Measurements from ENCODE around the gene ZC3H7B.
"Not testable (repeated sequence)": the region's sequence is repeated elsewhere in the genome, so short reads cannot be mapped to it uniquely, and the experiment has no call there.

The ZC3H7B gene

GRCh38 chr22:41285820-41286638 lies 15.3 kb upstream of the ZC3H7B start, which contains the start of gene RANGAP1:
RANGAP1 (minus strand) TSS chr22:41286187; CDS start chr22:41281044, 5,143 bp downstream.
- DNase-seq, result peak; percentile 95

DNA sequence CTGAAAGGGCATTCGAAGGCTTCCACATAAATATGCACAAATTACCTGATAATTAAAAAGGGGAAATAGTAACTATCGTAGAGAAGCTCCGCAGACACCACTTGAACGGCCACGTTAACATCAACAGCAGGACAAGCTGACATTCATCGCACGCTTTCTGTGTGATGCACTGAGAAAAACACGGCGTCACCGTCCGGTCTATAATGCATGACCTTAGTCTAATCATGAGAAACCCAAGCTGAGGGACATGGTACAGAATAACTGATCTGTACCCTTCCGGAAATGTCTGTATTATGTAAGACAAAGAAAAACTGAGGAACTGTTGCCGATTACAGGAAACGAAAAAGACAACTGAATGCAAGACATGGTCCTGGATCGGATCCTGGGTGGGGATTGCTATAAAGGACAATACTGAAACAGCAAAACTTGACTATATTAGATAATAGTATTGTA lies 14.7 kb upstream of the ZC3H7B start:
- DNase-seq, result no peak

- peak; percentile 43 for DNase-seq
These were observed 12.9 kb upstream of the ZC3H7B start for GRCh38 chr22:41288245-41288946.

- no peak for DNase-seq
These were observed 11.7 kb upstream of the ZC3H7B start for GRCh38 chr22:41289671-41290070.

DNA sequence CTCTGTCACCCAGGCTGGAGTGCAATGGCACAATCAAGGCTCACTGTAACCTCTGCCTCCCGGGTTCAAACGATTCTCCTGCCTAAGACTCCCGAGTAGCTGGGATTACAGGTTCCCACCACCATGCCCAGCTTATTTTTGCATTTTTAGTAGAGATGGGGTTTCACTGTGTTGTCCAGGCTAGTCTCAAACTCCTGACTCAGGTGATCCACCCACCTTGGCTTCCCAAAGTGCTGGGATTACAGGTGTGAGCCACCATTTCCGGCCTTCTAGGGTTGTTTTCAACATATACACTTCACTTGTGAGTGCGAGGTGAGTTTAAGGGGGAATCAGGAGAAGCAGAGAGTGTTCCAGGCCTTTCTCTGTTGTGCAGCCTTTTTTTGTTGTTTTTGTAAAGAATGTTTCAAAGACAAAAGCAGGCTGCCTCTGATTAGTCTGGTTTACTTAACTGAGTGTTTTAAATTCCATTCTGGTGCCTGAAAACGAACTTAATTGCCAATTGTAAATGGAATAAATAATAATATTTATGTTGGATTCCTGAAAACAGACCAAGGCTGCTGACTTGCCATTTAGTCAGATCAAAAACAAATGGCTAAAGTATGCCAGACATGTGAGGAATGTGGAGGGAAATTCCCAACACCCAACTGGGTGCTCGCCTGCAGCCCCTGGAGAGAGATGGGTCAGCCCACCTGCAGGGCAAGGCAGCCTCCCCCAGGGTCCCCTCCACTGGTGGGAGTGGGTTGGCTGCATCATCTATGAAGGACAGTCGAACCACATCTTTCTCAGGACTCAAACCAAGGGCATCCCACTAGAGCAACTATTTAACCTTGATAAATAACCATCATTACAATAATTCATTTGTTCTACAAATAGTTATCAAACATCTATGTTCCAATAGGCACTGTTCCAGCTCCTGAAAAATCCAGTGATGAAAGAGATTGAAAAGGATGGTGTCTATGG lies 10.8 kb upstream of the ZC3H7B start:
- DNase-seq, result no peak

- DNase-seq, result not testable (repeated sequence)
These were observed 6.5 kb upstream of the ZC3H7B start for GRCh38 chr22:41294816-41295215.

GRCh38 chr22:41296826-41297667 lies 4.3 kb upstream of the ZC3H7B start:
- DNase-seq, result no peak

DNA sequence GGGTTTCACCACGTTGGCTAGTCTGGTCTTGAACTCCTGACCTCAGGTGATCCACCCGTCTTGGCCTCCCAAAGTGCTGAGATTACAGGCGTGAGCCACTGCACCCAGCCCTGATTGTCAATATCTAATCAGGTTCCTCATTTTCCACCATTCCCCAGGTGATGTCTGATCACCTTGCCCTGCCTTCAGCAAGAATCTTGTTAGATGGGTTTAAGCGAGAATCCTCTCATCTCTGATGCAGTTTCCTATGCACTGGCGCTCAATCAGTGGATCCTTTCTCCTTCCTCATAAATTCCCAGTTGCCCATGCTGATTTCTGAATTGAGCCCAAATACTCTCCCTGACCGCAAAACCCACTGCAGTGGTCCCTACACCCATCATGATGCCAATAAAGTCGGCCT lies 664 bp upstream of the ZC3H7B start:
- DNase-seq, result no peak

GRCh38 chr22:41302021-41302767 lies 869 bp downstream of the ZC3H7B start:
- no peak for DNase-seq

DNA sequence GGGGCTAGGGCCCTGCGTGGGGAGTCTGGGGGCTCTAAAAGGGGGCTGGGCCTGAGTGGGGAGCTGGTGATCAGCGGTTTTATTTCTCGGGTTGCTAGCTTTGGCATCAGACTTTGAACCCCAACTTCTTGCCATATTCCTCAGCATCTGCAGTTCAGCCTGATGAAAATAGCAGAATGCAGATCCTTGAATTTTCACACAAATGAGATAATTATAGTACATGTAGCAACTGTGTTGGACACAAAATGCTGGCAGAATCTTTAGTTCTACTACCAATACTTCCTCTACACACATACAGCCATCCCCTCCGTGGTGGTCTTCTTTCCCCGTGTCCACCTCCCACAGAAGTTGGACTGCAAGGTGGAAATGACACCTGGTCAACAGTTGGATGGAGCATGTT lies 1.5 kb downstream of the ZC3H7B start:
- DNase-seq, result no peak

GRCh38 chr22:41305646-41306045 lies 4.3 kb downstream of the ZC3H7B start:
- DNase-seq, result no peak

DNA sequence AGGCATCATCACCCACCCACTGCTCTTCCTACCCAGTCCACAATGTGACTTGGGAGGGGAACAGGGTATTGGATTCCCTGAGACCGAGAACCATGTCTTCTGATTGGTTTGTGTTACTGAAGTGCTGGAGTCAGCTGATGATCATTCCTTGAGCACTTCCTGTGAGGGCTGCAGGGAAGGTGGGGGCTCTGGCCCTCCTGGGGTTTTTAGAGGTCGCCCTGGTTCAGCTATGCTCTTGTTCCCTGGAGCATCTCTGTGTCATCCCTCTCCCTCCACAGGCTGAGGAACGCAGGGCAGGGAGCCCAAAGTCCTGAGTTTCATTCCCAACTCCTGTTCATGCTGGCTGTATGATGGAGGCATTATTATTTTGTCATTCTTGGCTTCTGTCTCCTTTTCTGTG lies 6.7 kb downstream of the ZC3H7B start:
- no peak for DNase-seq

DNA sequence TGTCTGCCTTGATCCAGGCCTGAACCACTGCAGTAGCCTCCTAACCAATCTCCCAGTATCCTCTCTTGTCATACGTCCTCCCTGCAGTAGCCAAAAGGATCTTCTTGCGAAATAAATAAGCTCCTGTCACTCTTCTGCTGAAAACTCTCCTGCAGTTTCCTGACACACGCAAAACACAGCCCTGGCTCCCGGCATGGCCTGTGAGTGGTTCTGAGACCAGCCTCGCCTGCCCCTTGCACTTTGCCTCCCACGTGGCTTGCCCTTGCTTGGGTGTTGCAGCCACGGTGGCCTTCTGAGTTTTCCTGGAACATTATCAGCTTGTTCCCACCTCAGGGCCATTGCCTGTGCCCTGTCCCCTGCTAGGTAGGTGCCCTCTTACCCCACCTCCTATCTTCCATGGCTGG lies 7.2 kb downstream of the ZC3H7B start:
- DNase-seq, result no peak

DNA sequence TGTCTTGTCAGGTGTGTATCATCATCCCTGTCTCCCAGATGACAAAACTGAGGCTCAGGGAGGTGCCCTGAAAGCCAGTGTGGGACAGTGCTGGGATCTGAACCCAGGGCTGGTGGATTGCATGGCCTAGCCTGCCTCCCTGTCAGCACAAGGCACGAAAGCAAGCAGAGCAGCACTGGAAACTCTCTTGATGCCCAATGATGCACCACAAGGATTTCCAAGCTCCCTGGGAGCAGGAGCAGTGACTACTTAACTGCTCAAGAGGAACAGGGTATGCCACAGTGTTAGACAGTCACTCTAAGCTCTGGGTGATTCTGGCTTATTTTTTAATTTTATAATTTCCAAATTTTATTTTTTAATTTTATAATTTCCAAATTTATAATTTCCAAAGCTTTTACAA lies 9.0 kb downstream of the ZC3H7B start:
- no peak for DNase-seq

GRCh38 chr22:41311487-41311886 lies 10.2 kb downstream of the ZC3H7B start:
- DNase-seq, result no peak

DNA sequence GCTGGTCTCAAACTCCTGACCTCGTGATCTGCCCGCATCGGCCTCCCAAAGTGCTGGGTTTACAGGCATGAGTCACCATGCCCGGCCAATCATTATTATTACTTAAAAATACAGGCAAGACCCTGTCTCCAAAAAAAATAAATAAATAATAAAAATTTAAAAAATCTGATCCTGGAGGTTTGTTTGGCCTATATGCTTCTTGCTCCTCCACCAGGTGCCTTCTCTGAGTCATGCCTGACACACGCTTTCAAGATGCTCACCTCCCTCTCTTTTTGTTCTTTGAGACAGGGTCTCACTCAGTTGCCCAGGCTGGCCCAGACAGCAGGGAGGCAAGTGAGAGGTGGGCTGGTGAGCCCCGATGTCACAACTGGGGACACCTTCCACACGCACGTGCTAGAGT lies 13.5 kb downstream of the ZC3H7B start:
- no peak for DNase-seq

DNA sequence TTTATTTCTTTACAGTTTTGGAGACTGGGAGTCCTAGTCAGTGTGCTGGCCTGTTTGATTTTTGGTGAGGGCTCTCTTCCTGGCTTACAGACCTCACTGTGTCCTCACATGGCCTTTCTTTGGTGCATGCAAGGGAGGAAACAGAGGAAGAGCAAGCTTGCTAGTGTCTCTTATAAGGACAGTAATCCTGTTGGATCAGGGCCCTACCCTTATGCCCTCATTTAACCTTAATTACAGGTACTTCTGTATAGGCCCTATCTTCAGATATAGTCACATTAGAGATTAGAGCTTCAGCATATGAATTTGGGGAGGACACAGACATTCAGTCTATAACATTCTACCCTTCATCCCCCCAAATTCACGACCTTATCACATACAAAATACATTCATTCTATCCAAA lies 14.3 kb downstream of the ZC3H7B start:
- DNase-seq, result no peak

DNA sequence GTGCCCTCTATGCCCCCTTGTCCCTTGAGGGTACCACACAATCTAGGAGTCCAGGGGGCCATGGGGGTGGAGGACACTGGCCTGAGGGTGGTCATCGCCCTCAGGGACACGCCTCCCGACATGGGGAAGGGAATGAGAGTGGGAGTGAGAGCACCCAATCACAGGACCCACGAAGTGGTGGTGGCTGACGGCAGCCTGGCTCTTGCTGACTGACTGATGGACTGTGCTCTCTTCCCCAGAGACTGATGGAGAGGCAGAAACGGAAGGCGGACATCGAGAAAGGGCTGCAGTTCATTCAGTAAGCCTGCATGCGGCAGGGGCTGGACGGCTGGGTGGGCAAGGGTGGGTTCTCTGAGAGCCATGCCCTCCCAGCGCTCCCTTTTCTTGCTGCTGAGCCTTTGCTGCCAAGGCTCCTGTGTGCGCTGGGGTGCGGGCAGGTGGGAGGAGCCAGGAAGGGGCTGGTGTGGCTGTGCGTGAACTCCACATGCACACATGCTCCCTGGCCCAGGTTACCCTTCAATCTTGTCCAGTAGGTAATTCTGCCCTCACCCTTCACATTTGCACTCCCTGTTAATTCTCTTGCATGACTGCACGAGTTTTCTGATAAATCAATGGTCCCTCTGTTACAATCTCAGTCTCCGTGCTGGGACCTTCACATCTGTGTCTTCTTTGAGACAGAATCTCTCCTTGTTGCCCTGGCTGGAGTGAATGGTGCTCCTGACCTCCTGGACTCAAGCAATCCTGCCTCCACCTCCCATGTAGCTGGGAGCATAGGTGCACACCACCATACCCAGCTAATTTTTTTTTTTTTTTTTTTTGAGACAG lies 19.3 kb downstream of the ZC3H7B start:
- no peak for DNase-seq

DNA sequence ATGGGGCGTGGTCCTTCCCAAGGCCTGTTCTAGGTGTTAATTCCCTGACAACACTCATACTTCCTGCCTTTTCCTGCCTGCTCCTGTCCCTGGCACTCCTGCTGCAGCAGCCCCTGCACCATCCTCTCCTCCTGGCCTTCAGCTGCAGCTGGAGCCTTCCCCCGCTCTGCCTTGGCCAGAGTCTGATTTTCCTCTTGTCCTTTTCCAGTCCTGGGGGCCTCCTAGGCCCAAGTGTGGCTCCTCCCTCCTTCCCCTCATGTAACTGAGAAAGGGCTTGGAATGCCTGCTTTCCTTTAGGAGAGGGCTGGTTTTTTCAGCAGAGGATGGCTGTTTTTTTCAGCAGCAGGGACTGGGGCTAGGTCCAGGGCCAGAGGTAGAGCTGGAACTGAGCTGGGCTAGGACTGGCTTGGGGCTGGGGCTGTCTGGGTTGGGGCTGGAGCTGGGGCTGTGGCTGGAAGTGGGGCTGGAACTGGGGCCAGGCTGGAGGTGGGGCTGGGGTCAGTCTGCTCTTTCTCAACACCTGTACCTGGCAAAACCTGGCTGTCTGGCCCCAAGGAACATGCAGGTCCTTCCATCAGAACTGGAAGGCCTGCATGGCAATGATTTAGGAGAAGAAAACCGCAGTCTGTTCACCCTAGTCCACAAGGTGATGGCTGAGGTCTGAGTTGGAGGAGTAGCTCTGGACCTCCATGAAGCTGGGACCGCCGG lies 23.6 kb downstream of the ZC3H7B start:
- no peak for DNase-seq

DNA sequence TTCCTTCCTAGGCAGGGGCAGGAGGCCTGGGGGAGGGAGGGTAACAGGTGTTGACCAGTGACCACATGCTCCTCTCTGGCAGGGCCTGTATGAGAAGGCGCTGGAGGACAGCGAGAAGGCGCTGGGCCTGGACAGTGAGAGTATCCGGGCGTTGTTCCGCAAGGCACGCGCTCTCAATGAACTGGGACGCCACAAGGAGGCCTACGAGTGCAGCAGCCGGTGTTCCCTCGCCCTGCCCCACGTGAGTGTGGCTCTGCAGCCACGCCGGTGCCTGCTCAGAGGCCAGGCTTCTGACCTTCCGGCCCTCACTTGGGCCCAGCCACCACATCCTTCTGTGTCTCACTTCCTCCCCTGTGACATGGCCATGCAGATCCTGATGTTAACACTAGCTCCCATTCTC lies 25.8 kb downstream of the ZC3H7B start:
- DNase-seq, result no peak

Data from NCI-H510A (cell line).